Measurements from ENCODE around the gene COPZ1. TPM values are rescaled to one million over a fixed set of nuclear protein-coding genes. Genes with fewer than 3 reads are reported as not detected.

COPZ1 gene
- total and polyA plus RNA-seq, 9 of the 15 experiments (the other 6 are each of a cell fraction or from before 2014, with no cell fraction given), result 137 to 487 (median 233) TPM

- TF ChIP-seq E2F8 (IDR thresholded peaks at IDR 0.05; ENCODE audit: low read depth, partially characterized antibody) (peak; percentile 17), CHD1 (IDR thresholded peaks at IDR 0.05; ENCODE audit: low read length) (peak; percentile 70), BRF2 (IDR thresholded peaks at IDR 0.05; ENCODE audit: borderline replicate concordance, insufficient read depth, insufficient read length) (no peak), CREM (IDR thresholded peaks at IDR 0.05; ENCODE audit: low read depth) (peak; percentile 10; the same call in 1 of the 2 replicates), ZNF75A (CRISPR knock-in tag; IDR thresholded peaks at IDR 0.05) (no peak), KLF16 (IDR thresholded peaks at IDR 0.05) (no peak), STAG1 (CRISPR knock-in tag; IDR thresholded peaks at IDR 0.05; ENCODE audit: borderline replicate concordance) (no peak), ZBTB12 (CRISPR knock-in tag; IDR thresholded peaks at IDR 0.05) (no peak), GATA2 (CRISPR knock-in tag; IDR thresholded peaks at IDR 0.05) (no peak), JUND (IDR thresholded peaks at IDR 0.05; ENCODE audit: borderline replicate concordance, low read depth, low read length) (no peak), JUND (tag; IDR thresholded peaks at IDR 0.05; ENCODE audit: borderline replicate concordance, low read depth, low read length) (peak; percentile 16; the same call in 1 of the 3 replicates), SP1 (CRISPR knock-in tag; IDR thresholded peaks at IDR 0.05) (peak; percentile 52; the same call in 1 of the 2 replicates), TEAD1 (CRISPR knock-in tag; IDR thresholded peaks at IDR 0.05) (peak in 1 of 2 experiments; percentile 62; a peak in 2 of 4 replicates), KDM4B (IDR thresholded peaks at IDR 0.05; ENCODE audit: borderline replicate concordance in 2 of 2, low read depth in 1 of 2) (no peak), SAP30 (IDR thresholded peaks at IDR 0.05; ENCODE audit: borderline replicate concordance, insufficient read depth, low read depth, low read length, poor library complexity, severe bottlenecking) (no peak), ZNF311 (CRISPR knock-in tag; IDR thresholded peaks at IDR 0.05) (0 out of 2 replicates have a peak, but pooled peaks have one; percentile 17), TBP (optimal IDR thresholded peaks at IDR 0.05; ENCODE audit: low read depth, low read length) (no peak), SMARCC2 (IDR thresholded peaks at IDR 0.05; ENCODE audit: low read depth) (no peak)
- TF ChIP-seq, protein P1, sequence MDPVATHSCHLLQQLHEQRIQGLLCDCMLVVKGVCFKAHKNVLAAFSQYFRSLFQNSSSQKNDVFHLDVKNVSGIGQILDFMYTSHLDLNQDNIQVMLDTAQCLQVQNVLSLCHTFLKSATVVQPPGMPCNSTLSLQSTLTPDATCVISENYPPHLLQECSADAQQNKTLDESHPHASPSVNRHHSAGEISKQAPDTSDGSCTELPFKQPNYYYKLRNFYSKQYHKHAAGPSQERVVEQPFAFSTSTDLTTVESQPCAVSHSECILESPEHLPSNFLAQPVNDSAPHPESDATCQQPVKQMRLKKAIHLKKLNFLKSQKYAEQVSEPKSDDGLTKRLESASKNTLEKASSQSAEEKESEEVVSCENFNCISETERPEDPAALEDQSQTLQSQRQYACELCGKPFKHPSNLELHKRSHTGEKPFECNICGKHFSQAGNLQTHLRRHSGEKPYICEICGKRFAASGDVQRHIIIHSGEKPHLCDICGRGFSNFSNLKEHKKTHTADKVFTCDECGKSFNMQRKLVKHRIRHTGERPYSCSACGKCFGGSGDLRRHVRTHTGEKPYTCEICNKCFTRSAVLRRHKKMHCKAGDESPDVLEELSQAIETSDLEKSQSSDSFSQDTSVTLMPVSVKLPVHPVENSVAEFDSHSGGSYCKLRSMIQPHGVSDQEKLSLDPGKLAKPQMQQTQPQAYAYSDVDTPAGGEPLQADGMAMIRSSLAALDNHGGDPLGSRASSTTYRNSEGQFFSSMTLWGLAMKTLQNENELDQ (CRISPR knock-in tag; IDR thresholded peaks at IDR 0.05; ENCODE audit: borderline replicate concordance), result 0 out of 2 replicates have a peak, but pooled peaks have one; percentile 45
These were observed 37.4 kb upstream of the COPZ1 start (continued) for GRCh38 chr12:54287261-54288157.
